NCI-H1417 treated with DMSO at 0.1 percent for 48 hours (cell line): ENCODE data around the gene CCDC144A.
"Not testable (repeated sequence)": the region's sequence is repeated elsewhere in the genome, so short reads cannot be mapped to it uniquely, and the experiment has no call there.

Source experiments
- DNase-seq: peaks from one replicate; lab custom pipeline; 2025; lab: John Stamatoyannopoulos, UW

Gene CCDC144A

DNA sequence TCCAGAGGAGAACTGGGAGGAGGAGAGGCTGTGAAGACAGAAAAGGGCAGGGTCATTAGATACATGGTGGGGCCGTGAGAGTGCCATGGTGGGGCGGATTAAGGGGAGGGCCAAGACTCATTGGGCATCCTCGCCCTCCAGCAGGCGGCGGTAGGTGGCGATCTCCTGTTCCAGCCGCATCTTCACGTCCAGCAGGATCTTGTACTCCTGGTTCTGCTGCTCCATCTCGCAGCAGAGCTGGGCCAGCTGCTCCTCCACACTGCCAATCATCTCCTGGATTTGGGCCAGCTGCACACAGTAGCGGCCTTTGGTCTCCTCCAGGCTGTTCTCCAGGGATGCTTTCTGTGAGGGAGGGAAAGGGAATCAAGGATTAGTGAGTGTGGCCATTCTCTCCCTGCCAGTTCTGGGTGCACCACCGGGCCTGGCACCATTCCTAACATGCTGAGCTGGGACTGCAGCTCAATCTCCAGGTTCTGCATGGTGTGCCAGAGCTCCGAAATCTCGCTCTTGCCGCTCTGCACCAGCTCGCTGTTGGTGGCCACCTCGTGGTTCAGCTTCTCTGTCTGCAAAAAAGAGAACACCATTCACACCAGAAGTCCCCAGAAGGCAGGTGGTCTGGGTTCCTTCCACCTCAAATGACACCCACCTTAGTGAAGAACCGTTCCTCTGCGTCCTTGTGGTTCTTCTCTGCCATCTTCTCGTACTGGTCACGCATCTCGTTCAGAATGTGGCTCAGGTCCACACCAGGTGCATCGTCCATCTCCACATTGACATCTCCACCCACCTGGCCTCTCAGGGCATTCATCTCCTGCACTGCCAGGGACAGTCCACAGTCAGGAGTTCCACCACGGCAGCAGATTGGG, 129.0 kb downstream of the CCDC144A start:
- no peak for DNase-seq

DNA sequence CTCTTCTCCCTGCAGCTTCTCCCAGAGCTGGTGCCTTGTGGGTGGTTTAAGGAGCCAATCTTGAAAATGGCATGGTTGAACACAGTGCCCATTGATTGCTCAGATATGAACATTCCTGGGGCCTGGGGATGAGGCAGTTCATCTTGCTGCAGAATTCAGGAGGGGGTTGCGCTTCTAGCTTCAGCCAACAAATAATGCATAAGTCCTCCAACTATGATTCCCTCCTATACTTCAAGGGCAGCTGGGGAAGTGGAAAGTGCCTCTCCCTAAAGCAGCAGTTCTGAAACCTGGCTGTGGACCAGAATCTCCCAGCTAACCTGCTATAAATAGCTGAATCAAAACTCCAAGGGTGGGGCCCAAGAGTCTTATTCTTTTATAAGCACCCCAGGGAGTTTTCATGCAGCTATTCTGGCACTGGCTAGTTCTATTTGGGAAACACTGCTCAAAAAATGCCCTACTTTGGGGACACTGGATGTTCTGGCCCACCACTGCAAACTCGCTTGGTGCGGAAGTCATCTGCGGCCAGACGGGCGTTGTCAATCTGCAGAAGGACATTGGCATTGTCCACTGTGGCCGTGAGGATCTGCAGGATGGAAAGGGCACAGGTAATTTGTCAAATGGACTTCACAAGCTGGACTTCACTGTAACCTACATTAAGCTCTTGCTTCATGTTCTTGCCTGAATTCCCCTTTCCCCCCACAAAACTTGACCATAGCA, 130.3 kb downstream of the CCDC144A start:
- no peak for DNase-seq

DNA sequence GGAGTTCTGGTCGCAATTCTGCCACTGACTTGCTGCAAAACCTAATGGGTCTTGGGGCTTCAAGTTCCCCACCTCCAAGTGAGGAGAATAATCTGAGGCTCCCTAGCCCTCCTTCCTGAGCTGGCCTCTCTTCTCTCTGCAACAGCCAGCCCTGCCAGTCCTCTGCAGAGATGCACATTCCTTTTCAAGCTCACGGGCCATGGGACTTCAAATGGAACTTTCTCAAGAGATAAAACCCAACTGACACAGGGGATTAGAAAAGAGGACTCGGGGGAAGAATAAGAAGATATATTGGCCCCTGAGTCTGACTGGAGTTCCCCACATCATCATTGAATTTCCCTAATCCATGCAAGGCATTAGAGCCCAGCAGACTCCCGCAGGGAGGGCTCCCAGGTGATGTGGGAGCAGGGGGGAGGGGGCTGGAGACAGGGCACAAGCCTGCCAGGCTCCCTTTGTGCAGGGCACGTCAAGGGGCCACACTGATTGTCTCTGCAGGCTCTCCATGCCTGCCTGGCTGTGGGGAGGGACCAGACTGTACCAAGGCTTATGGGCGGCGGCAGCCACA, 131.0 kb downstream of the CCDC144A start:
- DNase-seq: no peak

DNA sequence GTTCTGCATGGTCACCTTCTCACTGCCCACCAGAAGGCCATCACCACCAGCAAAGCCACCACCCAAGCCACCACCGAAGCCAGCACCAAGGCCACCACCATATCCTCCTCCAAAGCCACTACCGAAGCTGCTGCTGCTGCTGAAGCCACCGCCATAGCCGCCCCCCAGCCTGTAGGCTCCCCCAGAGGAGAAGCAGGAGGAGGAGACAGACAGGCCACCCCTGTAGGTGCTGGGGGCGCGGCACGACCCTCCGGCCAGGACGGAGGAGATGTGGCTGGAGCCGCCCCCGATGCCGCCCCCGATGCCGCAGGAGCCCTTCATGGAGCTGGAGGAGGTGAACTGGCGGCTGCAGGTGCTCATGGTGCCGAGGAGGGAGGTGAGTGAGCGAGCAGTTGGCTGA, 132.1 kb downstream of the CCDC144A start:
- DNase-seq: not testable (repeated sequence)

DNA sequence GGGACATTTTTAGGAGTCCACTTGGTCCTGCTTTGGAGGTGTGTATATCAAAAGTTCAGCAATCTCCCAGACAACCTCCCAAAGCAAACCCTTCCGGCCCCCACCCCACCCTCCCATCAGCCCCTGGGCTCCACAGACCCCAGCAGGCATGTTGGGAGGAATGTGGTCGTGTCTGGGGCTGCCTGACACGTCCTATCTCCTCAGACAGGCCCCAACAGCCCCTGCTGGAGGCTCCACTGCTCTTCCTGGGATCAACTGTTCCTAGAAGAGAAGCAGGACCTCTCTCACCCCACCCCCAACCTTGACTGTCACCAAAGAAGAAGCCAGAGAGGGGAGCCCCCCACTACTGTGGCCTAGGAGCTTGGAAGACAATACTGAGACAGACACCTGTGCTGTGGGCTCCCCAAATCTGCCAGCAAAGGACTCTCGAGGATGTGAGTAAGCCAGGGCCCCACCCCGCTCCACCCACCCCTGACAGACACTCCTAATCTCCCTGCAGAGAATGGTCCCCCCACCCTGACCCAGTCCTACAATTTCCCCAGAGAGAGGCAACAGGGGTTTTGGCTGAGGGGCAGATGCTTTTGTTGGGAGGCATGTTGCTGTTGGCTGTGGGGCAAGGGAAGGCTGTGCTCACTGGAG, 133.8 kb downstream of the CCDC144A start:
- not testable (repeated sequence) for DNase-seq
